Fibroblast of upper back skin (primary cell): ENCODE measurements around the gene POU2F2.

Source experiments
- DNase-seq: peaks from one replicate; pipeline ENCODE4 v3.0.0-alpha.2; 2013

Gene POU2F2

GRCh38 chr19:42098781-42099180 is 33.5 kb downstream of the POU2F2 start:
- no peak for DNase-seq

GRCh38 chr19:42097461-42097860 is 34.8 kb downstream of the POU2F2 start:
- no peak for DNase-seq

GRCh38 chr19:42096255-42096837 is 35.9 kb downstream of the POU2F2 start:
- DNase-seq: no peak

GRCh38 chr19:42095814-42096230 is 36.4 kb downstream of the POU2F2 start:
- no peak for DNase-seq

- no peak for DNase-seq
Observed at GRCh38 chr19:42095142-42095813, 37.0 kb downstream of the POU2F2 start.

GRCh38 chr19:42093926-42094325 is 38.3 kb downstream of the POU2F2 start:
- DNase-seq: no peak

GRCh38 chr19:42093505-42093904 is 38.7 kb downstream of the POU2F2 start:
- no peak for DNase-seq

GRCh38 chr19:42092350-42092749 is 39.9 kb downstream of the POU2F2 start:
- DNase-seq: no peak

- no peak for DNase-seq
Observed at GRCh38 chr19:42091742-42092141, 40.5 kb downstream of the POU2F2 start.

GRCh38 chr19:42091300-42091699 is 40.9 kb downstream of the POU2F2 start:
- DNase-seq: no peak

GRCh38 chr19:42090672-42091071 is 41.6 kb downstream of the POU2F2 start:
- DNase-seq: no peak

- DNase-seq: no peak
Observed at GRCh38 chr19:42089772-42090171, 42.5 kb downstream of the POU2F2 start.

GRCh38 chr19:42089191-42089750 is 43.0 kb downstream of the POU2F2 start:
- no peak for DNase-seq

- peak; percentile 82 for DNase-seq
Observed at GRCh38 chr19:42088471-42089190, 43.6 kb downstream of the POU2F2 start.

GRCh38 chr19:42086770-42087550 is 45.3 kb downstream of the POU2F2 start:
- DNase-seq: peak; percentile 22

- DNase-seq: no peak
Observed at GRCh38 chr19:42086188-42086736, 46.0 kb downstream of the POU2F2 start.

- DNase-seq: no peak
Observed at GRCh38 chr19:42083537-42083936, 48.7 kb downstream of the POU2F2 start.

- peak; percentile 48 for DNase-seq
Observed at GRCh38 chr19:42081584-42082203, 50.6 kb downstream of the POU2F2 start.

- DNase-seq: no peak
Observed at GRCh38 chr19:42080764-42081375, 51.4 kb downstream of the POU2F2 start.

GRCh38 chr19:42079886-42080763 is 52.1 kb downstream of the POU2F2 start:
- no peak for DNase-seq

- no peak for DNase-seq
Observed at GRCh38 chr19:42079276-42079669, 53.0 kb downstream of the POU2F2 start.
